GM19463 (cell line): ENCODE results near the gene AGPS.

Experiments used
- ATAC-seq: cut with Tn5 transposase; IDR thresholded peaks from one replicate; pipeline ENCODE4 v1.9.1; 2021; ENCODE audit warnings: mild to moderate bottlenecking, moderate library complexity; ENCODE audit not compliant: unreplicated experiment

Gene AGPS

DNA sequence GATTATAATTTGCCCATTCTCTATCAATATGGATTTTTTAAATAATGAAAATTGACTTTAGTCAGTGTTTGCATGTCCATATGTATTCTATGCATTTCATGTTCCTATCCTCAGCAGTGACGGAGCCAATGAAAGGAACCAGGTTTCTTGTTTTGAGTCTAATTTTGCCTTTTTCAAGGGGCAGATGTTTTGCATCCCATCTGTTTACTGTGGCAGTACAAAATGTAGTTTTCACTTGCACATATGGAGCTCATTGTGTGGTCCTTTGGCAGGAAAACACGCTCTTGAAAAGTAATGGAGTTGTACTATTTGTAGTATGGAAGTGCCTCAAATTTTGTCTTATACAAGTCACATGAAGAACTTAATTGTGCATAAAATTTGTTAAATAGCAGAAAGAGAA lies 127.8 kb downstream of the AGPS start:
- no peak for ATAC-seq

DNA sequence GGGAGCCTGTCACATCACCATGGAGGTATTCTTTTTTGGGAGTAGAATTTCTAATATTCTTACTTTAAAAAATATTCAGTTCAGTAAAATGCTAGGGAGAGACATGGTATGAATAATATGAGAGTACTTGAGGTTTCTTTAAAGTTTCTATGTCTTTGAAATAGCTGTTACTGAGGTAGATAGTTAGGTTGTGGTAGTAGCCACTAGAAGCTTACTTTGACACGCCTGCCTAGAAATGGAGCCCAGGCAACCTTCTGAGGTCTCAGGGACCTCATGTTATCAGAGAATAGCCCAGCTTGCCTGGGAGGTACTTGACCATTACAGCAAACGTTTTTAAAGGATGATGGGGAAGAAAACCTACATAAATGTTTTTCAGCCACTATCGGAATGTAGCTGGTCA lies 131.2 kb downstream of the AGPS start:
- ATAC-seq = no peak

DNA sequence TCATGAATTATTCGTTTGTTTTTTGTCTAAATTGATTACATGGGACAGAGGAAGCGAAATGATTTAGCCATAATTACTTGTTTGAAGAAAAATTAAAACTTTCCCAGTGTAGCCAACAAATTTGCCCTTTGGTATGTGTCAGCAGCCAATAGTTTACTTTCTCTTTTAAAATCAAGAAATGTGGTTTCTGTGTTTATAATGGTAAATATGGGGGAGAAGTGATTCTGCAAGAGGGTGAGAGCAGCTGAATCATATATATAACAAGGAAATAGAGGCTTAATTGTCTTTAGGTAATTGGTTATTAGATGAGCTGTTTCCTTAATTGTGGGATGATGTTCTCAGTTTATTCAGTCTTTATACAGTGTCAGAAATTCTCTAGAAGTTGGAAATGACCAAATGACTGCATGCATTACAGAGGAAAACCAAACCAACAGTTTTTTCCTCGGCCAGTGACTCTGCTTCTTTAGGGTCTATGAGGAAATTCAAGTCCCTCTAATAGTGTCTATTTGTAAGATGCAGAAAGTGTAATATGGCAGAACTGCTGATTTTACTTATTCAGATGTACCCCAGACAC lies 132.9 kb downstream of the AGPS start:
- ATAC-seq = no peak

DNA sequence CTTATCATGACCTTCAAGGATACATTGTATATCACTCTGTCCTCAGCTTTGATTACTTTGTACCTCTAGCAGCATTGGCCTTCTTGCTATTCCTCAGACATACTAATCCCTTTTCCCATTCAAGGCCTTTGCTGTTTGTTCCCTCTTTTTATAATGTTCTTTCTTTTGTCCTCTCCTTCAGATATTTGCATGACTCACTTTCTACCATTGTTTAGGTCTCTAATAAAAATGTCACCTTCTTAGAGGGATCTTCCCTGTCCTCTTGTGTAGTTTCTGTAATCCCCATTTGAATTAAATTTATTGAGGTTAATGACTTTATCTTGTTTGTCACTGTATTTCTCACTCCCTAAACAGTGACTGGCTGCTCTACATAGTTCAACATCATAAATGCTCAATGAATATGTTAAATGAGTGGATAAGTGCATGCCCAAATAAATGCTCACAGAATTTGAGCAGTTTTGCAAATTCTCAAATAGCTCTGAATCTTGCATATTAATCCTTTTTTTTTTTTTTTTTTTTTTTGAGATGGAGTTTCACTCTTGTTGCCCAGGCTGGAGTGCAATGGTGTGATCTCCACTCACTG lies 135.9 kb downstream of the AGPS start:
- ATAC-seq = no peak

DNA sequence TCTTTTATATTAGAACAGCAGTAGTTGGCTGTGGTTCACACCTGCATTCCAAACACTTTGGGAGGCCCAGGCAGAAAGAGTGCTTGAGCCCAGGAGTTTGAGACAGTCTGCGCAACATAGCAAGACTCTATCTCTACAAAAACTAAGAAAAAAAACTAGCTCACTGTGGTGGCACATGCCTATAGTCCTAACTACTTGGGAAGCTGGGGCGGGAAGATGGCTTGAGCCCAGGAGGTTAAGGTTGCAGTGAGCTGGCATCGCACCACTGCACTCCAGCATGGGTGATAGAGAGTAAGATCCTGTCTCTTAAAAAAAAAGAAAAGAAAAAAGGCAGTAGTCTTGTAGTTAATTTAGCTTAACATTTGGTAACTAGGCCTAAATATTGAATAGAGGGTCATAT lies 136.6 kb downstream of the AGPS start:
- ATAC-seq = no peak

DNA sequence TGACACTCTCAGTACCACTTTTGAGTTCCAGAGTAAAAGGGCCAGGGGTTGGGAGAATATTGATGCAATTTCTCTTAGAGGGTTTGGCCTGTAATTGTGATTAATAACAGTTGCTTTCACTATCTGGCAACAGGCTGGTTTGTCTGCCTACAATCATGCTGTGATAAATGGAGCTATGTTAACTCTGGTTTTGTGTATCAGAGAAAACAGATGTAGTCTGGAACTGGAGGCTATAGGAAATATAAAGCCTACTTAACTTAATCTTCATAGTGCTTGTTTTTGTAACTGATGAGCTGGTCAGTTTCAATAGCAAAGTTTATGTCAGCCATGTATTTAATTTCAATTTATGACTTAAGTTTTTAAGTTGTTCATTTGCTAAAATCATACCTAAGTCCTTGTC lies 138.0 kb downstream of the AGPS start:
- no peak for ATAC-seq

DNA sequence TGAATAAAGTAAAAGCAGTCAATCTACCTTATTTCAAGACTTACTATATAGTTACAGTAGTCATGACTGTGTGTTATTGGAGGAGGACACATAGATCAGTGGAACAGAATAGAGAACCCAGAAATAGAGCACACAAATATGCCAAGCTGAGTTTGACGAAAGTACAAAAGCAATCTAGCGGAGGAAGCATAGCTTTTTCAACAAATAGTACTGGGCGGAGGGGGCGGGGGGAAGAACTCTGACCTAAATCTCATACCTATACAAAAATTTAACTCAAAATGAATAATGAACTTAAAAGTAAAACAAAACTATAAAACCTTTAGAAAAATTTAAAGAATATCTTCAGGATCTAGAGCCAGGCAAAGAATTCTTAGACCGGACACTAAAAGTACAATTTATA lies 139.1 kb downstream of the AGPS start:
- no peak for ATAC-seq

DNA sequence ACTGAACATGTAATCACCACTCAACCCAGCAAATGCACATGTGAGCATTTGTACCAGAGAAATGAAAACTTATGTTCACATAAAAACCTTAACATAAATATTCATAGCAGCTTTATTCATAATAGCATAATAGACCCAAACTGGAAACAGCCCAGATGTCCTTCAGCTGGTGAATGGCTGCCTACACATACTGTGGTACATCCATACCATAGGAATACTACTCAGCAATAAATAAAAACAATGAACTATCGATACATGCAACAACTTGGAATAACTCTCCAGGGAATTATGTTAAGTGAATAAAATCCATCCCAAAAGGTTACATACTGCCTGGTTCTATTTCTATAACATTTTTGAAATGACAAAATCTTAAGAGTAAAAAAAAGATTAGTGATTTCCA lies 140.0 kb downstream of the AGPS start:
- ATAC-seq = no peak

DNA sequence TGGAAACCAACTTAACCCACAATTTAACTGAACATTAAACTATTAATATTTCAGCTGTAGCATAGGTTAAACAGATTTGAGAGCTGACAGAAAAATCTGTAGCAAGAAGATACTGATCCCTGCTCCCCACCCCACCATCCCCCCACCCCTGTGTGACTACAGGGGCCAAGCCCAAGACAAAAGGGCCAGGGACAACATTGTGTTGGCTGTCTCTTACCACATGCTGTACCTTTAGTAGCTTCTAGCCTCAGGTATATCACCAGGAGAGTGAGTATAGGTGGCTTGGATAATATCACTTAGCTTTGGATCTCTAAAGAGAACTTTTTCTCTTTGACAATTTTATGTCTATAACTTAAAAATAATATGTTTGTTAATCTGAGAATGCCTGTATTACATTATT lies 140.7 kb downstream of the AGPS start:
- ATAC-seq = no peak

DNA sequence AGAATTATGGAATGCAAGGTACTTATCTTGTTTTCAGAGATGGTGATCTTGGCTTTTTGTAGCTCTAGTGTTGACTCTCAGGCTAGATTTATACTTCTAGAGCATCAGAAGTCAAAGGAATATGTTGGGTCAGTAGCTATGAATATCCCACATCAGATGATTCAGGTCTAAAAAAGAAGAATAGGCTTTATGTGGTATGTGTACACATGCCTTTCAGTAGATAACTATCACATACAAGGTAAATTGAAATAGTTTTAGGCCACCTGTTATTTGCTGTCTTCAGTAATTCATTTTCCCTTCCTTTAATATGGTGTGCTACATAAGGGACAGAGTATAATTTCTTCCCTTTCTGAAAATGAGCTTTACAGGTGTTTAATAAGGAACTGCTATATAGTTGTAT lies 142.4 kb downstream of the AGPS start:
- no peak for ATAC-seq

DNA sequence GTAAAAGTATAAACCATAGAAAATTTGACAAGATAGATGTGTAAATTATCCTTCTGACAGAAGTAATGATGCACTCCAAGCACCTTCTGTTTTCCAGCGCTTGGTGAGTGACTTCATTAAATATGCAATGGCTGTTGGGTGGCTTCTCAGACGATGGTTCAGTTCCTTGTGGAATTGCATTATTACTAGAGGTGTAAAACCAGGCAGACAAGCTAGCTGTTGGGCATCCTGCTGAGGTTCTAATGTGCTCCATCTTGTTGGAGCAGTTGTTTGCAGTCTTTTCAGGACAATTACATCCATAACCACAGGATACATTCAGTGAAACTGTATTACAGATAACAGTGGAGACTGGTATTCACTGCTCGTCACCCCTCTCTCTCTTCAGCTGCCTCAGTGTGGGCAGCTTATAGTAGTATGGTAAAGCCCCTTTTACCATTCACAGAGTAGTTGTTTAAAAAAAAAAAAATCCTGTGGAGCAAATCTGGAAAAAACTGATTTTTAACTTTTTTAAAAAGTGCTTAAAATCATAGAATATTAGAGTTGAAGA lies 143.5 kb downstream of the AGPS start:
- no peak for ATAC-seq

DNA sequence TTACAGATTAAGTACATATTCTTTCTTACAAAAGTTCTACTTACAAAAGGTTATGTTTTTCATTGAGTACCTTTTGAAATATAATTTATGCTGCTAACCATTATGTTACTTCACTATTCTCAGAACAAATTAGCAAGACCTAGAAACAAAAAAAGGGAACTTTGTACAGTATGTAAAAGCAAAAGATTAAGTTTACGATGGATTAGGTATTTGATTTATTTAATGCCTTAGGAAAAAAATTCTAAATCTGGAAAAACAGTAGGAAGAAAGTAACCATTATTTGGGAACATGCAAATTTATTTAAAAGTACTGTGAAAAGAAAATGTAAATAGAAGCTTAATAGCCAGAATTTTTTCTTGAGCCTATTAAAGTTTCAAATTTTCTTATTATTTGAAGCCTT lies 144.6 kb downstream of the AGPS start:
- ATAC-seq = no peak

DNA sequence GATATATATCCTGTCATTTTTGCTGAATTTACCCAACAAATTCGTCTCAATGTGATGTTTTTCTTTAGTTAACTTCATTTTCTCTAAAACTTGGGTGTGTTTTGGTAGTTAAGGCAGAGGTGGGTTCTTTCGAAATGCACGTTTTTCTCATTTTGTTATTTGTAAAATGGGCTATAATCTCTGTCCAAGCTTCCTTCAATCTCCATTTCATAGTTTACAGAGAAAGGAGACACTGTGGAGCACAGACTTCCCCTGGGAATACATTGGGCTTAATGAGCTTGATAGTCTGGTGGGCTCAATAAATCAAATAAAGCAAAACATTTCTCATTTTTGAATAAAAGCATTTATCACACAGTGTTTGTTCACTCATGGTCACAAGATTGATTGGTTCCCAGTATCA lies 145.1 kb downstream of the AGPS start:
- ATAC-seq = no peak

DNA sequence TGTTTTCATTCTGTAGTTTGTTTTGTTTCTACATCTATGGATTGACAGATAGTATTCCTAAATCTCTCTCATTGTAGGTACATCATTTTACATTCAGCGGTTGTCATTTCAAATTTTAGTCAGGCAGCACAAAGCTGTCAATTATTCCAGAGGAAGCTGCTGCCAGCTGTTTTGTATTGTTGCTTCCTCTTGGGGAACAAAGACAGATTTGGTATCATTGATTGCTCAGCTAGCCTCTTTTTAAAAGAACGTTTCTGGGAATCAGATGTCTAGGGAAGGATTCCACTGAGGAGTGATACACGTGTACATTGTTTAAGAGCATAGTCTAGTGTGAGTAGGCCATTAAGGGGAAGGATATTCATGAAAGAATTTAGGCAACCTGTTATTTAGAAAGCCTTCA lies 145.8 kb downstream of the AGPS start:
- ATAC-seq = no peak

DNA sequence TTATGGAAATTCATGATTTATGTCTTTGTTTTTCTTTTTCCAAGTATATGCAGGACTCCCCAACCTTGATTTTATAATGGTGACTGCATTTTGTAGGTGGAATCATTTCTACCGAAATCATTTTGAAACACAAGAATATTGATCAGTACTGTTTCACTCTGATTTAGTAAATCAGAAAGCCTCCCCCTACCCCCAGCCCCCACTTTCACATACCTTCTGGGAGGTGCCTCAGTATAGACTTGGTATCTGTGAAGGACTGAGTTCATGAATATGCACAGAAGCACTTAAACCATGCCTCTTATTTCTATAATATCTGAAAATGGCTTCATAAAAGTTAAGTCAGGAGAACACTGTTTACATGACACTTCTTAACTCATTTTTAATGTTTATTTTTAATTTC lies 147.7 kb downstream of the AGPS start:
- no peak for ATAC-seq

DNA sequence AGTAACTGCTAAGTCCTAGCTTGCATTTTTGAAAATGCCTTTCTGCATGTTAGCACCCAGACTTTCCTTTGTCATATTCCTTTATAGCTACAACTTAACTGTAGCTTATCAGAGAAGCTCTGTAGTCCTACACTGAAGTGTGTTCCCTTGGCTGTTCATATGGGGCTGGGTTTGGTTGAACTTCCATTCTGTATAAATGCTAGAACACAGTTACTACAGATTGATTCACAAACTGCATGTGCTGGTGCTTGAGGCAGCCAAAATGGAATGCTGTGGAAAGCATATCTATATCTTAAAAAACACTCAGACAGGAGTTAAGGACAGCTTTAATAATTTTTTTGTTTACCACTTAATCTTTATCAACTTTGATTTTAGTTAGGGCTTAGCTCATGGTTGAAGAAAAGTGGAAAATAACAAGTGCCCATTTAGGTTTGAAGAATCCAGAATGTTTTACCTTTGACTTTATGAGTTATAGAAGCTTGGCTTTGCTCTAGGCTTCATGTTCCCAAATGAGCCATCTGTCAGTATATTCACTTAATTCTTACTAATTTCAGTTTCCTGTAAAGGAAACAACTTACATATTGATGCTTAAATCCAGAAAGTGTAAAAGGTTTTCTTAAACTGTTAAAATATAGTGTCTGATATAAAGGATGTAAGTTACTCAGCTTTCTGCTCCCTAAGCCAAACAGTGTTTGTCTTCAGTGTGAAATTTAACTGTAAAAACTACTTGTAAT lies 148.9 kb downstream of the AGPS start:
- ATAC-seq = no peak

DNA sequence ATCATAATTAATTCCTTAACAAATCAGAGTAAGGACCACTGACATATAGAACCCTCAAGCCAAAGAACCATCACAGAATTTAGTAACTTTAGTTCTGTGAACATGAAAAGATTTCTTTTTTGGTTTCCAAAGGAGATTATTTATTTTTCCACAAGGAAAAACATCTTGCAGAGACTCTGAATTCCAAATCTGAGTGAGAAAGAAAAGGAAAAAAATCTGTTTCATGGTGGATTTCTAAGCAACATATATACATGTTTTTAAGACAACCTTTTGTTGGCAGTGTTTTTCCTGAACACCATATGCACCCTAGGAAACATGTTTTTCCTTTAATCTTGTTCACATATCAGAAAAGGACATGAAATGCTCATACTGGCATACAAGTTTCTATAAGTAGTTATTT lies 149.8 kb downstream of the AGPS start:
- ATAC-seq = no peak

DNA sequence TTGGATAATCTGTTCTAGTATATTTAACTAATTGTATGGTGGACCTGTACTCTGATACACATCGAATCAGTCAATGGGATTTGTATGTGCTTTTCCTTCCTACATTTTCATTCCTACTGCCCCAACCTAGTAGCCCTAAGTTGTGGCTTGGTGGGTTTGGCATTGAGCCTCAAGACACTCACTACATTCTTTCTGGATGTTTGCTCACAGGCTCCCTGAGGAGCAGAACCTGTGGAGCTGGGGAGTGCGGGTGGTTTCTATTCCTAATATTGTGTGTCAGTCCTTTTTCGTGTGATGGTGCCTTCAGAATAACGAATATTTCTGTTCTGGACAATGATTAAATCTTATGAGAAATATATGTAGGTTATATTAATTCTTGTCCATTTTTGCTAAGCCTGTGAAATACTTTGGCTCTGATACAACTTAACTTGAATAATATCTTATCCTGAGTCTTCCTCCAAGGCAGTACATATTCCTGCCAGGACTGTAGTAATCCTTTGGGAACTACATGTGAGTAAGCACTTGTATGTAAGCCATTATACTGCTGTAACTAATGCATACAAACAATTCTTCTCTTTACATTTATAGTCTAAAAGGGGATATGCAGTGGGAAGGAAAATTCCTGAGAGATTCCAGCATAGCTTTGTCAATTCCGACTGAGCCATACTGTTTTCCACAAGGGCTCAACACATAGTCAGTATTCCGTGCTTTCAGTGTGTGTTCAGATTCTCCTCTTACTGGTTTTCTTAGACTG lies 150.6 kb downstream of the AGPS start:
- ATAC-seq = no peak

DNA sequence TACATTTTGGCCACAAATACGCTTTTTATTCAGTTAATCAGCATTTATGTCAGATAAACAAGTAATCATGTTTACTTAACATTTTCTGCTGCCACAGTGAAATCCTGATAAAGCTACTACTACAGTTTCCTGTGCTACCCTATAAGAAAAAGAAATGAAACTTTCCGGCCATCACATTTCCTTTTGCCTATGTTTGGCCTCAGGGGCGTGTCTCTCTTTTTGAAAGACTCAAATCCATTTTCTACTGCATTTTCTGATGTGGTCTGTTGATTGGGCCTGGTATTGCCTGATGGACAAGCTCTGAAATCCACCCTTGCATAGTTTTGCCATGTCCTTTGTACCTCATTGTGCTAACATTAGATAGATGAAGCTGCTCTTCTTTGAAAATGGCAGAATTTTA lies 152.6 kb downstream of the AGPS start:
- no peak for ATAC-seq

DNA sequence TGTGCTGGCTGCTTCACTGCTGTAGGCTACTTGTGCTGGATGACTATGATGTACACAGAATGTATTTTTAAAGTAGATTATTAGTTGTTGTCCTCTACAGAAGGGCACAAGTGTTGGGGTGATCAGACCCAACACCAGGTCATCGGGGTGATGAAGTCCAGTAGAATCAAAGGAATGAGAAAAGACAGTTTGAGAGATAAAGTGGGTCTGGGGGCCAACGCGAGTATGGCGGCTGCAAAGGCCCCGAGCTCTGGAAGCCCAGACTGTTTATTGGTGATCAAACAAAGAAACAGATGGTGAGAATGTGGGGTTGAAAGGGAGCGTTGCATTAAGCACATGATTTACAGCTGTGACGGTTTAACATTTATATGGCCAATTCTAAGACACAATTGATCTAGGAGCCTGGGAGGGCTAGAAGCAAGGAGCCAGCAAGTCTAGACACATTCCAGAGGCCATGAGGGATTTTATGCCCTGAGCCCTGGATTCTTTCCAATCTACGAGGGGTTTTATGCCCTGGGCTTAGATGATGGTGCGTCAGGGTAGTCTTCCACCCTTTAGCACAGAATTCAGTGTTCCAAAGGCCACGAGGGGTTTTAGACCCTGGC lies 153.5 kb downstream of the AGPS start:
- no peak for ATAC-seq

DNA sequence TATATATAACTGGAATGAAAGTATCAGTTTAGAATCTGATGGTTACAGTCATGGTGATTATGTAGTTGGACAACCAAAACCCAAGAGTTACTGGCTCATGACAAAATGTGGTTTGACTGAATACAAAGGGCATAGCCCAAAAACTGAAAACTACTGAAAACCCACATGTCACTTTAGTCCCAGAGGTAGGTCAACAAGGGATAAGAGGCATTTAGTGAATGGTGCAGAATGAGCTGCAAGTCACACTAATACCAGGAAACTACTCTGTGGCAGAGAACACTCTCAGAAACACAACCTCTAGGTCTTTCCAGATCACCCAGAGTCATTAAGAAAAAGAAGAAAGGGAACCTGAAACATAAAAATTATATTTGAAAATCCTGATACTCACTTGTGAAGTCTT lies 154.5 kb downstream of the AGPS start:
- peak; percentile 91 for ATAC-seq
